ENCODE results near the gene CDKL2.

The CDKL2 gene

GRCh38 chr4:75643651-75644050 is 13.3 kb upstream of the CDKL2 start:
- FAIRE-seq: no peak

GRCh38 chr4:75639124-75639695 is 8.9 kb upstream of the CDKL2 start:
- DNase-seq (ENCODE audit: insufficient read length, low spot score) (no peak), FAIRE-seq (no peak)

More at GRCh38 chr4:75643651-75644050, 13.3 kb upstream of the CDKL2 start:
- DNase-seq (ENCODE audit: insufficient read length, low spot score): no peak

GRCh38 chr4:75637827-75638226 is 7.5 kb upstream of the CDKL2 start:
- no peak for FAIRE-seq
- no peak for DNase-seq (ENCODE audit: insufficient read length, low spot score)

- no peak for FAIRE-seq
- no peak for DNase-seq (ENCODE audit: insufficient read length, low spot score)
Observed at GRCh38 chr4:75637176-75637575, 6.8 kb upstream of the CDKL2 start.

GRCh38 chr4:75634951-75635350 is 4.6 kb upstream of the CDKL2 start:
- no peak for FAIRE-seq
- no peak for DNase-seq (ENCODE audit: insufficient read length, low spot score)

GRCh38 chr4:75634281-75634680 is 4.0 kb upstream of the CDKL2 start:
- FAIRE-seq (no peak), DNase-seq (ENCODE audit: insufficient read length, low spot score) (no peak)

- DNase-seq (ENCODE audit: insufficient read length, low spot score): no peak
- no peak for FAIRE-seq
Observed at GRCh38 chr4:75633846-75634245, 3.5 kb upstream of the CDKL2 start.

GRCh38 chr4:75630937-75631329 is 605 bp upstream of the CDKL2 start:
- DNase-seq (ENCODE audit: insufficient read length, low spot score) (no peak), FAIRE-seq (no peak)

GRCh38 chr4:75629239-75629638 is 1.1 kb downstream of the CDKL2 start:
- DNase-seq (ENCODE audit: insufficient read length, low spot score): no peak
- no peak for FAIRE-seq

- FAIRE-seq (no peak), DNase-seq (ENCODE audit: insufficient read length, low spot score) (no peak)
Observed at GRCh38 chr4:75623026-75623425, 7.3 kb downstream of the CDKL2 start.

- no peak for DNase-seq (ENCODE audit: insufficient read length, low spot score)
- FAIRE-seq: no peak
Observed at GRCh38 chr4:75621715-75622114, 8.6 kb downstream of the CDKL2 start.

- DNase-seq (ENCODE audit: insufficient read length, low spot score) (no peak), FAIRE-seq (no peak)
Observed at GRCh38 chr4:75612306-75612705, 18.0 kb downstream of the CDKL2 start.

- FAIRE-seq (no peak), DNase-seq (ENCODE audit: insufficient read length, low spot score) (no peak)
Observed at GRCh38 chr4:75605928-75606327, 24.4 kb downstream of the CDKL2 start.

GRCh38 chr4:75599647-75600046 is 30.7 kb downstream of the CDKL2 start:
- no peak for FAIRE-seq
- no peak for DNase-seq (ENCODE audit: insufficient read length, low spot score)

GRCh38 chr4:75598390-75598789 is 31.9 kb downstream of the CDKL2 start:
- DNase-seq (ENCODE audit: insufficient read length, low spot score) (peak; percentile 17), FAIRE-seq (no peak)

- FAIRE-seq (no peak), DNase-seq (ENCODE audit: insufficient read length, low spot score) (no peak)
Observed at GRCh38 chr4:75596061-75596460, 34.3 kb downstream of the CDKL2 start.

- DNase-seq (ENCODE audit: insufficient read length, low spot score): no peak
- no peak for FAIRE-seq
Observed at GRCh38 chr4:75593393-75593792, 36.9 kb downstream of the CDKL2 start.

- no peak for FAIRE-seq
Observed at GRCh38 chr4:75584067-75584466, 46.3 kb downstream of the CDKL2 start.

GRCh38 chr4:75567725-75568124 is 62.6 kb downstream of the CDKL2 start:
- FAIRE-seq: no peak
- no peak for DNase-seq (ENCODE audit: insufficient read length, low spot score)

More at GRCh38 chr4:75584067-75584466, 46.3 kb downstream of the CDKL2 start:
- no peak for DNase-seq (ENCODE audit: insufficient read length, low spot score)

GRCh38 chr4:75566911-75567310 is 63.4 kb downstream of the CDKL2 start:
- DNase-seq (ENCODE audit: insufficient read length, low spot score): no peak

GRCh38 chr4:75565481-75565880 is 64.8 kb downstream of the CDKL2 start:
- DNase-seq (ENCODE audit: insufficient read length, low spot score): no peak
- no peak for FAIRE-seq

More at GRCh38 chr4:75566911-75567310, 63.4 kb downstream of the CDKL2 start:
- FAIRE-seq: no peak

GRCh38 chr4:75564023-75564422 is 66.3 kb downstream of the CDKL2 start:
- no peak for FAIRE-seq

GRCh38 chr4:75561789-75562188 is 68.5 kb downstream of the CDKL2 start:
- FAIRE-seq: no peak
- peak; percentile 9 for DNase-seq (ENCODE audit: insufficient read length, low spot score)

More at GRCh38 chr4:75564023-75564422, 66.3 kb downstream of the CDKL2 start:
- DNase-seq (ENCODE audit: insufficient read length, low spot score): no peak
